ENCODE data around the gene TMEM106C.

TMEM106C gene

DNA sequence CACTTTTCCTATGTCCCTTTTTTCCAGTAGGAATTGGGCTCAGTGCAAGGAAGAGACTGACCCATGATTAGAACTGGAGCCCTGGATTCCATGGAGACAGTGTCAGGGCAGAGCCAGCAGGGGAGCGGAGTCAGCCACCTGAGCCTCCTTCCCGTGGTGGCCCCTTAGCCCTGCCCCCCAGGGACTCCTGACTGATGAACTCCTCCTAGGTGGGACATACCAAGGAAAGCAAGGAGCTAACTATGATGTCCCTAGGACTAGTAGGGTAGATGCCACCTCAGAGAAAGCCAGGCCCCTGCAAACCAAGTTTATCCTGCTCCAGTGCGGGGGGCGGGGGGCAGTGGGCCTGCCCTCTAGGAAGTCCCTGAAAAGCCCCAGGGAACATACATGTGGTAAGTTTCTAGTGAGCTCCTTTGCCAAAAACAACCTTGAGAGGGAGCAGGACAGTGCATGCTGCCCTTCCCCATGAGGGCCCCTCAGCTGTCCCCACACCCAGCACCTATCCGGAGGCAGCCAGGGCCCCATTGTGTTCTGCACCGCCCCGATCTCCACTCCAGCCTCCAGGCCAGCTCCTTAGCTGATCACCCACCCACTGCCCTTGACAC is 47.1 kb downstream of the TMEM106C start:
- DNase-seq (ENCODE audit: extremely low read depth, low read depth): no peak
- TF ChIP-seq, protein P1, sequence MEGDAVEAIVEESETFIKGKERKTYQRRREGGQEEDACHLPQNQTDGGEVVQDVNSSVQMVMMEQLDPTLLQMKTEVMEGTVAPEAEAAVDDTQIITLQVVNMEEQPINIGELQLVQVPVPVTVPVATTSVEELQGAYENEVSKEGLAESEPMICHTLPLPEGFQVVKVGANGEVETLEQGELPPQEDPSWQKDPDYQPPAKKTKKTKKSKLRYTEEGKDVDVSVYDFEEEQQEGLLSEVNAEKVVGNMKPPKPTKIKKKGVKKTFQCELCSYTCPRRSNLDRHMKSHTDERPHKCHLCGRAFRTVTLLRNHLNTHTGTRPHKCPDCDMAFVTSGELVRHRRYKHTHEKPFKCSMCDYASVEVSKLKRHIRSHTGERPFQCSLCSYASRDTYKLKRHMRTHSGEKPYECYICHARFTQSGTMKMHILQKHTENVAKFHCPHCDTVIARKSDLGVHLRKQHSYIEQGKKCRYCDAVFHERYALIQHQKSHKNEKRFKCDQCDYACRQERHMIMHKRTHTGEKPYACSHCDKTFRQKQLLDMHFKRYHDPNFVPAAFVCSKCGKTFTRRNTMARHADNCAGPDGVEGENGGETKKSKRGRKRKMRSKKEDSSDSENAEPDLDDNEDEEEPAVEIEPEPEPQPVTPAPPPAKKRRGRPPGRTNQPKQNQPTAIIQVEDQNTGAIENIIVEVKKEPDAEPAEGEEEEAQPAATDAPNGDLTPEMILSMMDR (IDR thresholded peaks at IDR 0.05; ENCODE audit: low read depth, low read length): no peak

DNA sequence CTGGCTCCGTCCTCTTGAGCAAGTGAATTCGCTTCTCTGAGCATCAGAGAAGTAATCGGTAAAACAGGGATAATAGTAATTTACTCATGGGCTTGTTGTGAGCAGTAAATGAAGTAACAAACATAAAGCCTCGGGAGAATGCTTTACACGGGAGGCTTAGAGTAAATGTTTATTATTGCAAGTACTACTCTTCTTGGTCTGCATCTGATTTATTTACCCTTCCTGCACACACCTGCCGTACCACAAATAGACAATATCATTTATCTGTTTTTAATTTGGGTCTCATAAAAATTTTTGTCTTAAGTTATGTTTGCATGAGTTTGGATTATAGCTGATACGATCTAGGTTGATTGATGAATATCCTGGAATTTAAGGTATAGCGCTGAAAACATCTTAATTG is 48.7 kb downstream of the TMEM106C start:
- TF ChIP-seq, protein P1 (IDR thresholded peaks at IDR 0.05; ENCODE audit: low read depth, low read length): no peak
- no peak for DNase-seq (ENCODE audit: extremely low read depth, low read depth)

DNA sequence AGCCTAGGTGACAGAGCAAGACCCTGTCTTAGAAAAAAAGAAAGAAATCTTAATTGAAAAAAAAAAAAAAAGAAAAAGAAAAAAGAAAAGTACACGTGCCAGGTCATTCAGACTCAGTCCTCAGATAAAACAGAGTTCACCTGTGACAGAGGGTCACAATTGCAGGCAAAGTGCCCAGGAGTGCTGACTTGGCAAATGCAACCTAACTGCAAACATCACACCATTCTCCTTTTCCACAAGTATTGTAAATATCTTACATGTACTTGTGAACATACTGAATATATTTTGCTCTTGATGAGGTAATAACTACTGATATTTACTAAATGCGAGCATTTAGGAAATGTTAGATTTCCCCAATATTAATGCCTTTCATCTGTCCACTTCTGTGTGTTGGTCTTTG is 49.9 kb downstream of the TMEM106C start:
- TF ChIP-seq, protein P1 (IDR thresholded peaks at IDR 0.05; ENCODE audit: low read depth, low read length): no peak
- DNase-seq (ENCODE audit: extremely low read depth, low read depth): no peak

DNA sequence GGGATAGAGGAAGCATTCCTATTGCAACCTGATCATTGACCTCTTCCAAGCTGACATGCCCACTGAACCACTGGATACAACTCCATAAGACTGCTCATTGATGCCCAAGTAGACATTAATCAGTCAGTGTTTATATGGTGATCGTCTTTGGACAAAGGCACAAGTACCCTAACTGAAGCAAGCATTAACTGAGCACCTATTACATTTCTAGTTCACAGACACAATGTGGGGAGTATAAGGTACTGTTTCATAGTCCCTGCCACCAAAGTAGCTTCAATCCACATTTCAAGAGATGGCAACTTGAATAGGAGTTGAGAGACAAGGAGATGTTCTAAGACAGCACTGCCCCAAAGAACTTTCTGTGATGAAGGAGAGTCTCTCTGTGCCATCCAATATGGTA is 51.7 kb downstream of the TMEM106C start:
- no peak for DNase-seq (ENCODE audit: extremely low read depth, low read depth)
- TF ChIP-seq, protein P1 (IDR thresholded peaks at IDR 0.05; ENCODE audit: low read depth, low read length): no peak

DNA sequence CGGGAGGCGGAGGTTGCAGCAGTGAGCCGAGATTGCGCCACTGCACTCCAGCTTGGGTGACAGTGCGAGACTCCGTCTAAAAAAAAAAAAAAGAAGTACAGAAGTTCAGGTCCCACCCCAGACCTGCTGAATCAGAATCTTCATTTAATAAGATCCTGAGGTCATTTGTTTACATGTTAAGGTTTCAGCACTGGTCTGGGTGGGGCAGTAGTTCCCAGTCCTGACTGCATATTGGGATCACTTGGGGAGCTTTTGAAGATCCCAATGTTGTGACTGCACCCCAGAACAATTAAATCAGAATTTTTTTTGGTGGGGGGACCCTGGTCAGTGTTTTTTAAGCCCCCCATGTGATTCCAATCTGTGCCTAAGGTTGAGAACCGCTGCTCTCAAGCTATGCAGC is 52.6 kb downstream of the TMEM106C start:
- DNase-seq (ENCODE audit: extremely low read depth, low read depth): no peak
- TF ChIP-seq, protein P1 (IDR thresholded peaks at IDR 0.05; ENCODE audit: low read depth, low read length): no peak

DNA sequence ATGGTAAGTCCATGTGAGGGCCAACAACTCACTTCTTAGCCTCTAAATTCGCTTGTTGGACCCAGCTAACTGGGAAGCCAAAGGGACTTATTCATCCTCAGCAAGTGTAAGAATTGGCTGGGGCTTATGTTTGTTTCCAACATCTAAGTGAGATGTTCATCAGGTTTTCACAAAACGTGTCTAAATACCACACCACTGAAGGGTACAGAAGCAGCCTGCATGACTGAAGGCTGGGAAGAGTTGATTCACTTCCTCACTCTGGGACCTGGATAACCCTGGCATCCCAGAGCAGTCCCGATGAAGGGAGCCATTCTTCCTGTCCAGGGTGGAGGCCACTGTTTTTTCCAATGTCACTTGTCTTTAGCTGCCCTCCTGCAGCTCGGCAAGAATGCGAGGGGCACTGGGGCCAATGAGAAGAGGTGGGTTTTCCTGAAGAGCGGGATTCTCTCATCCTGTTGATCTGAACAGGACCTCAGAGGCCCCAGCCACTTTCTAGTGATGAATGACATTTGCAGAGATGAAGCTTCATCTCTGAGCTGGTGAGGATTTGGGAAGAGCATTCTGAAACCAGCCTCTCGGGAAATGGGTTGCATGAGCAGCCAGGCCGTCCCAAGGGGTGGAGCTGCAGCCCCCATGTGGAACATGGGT is 53.1 kb downstream of the TMEM106C start:
- TF ChIP-seq, protein P1 (IDR thresholded peaks at IDR 0.05; ENCODE audit: low read depth, low read length): no peak
- DNase-seq (ENCODE audit: extremely low read depth, low read depth): no peak

DNA sequence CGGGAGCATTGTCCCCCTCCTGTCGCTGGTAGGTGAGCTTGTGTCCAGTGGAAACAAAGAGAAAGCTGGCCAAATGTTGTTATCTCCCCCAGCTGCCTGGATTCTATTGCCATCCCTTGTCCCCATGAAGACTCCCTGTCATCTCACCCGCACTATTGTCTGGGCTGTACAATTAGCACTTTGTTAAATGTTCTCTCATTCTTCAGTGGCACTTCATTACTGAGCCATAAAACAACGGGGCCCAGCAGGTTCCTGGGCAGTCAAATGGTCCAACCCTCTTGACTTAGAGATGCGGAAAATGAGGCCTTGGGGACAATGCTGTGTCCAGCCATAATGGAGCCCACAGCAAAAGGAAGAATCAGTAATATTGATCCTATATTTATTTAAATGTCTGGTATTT is 54.1 kb downstream of the TMEM106C start:
- TF ChIP-seq, protein P1 (IDR thresholded peaks at IDR 0.05; ENCODE audit: low read depth, low read length): no peak
- DNase-seq (ENCODE audit: extremely low read depth, low read depth): no peak
